Ishikawa (cell line): Measurements from ENCODE around the gene CEP104.

Experiments
- CREB1 ChIP-seq: IDR thresholded peaks from 2 replicates; pipeline ENCODE4 v1.6.1; 2012; ENCODE audit warnings: low read depth
- EGR1 ChIP-seq: IDR thresholded peaks from 2 replicates; pipeline ENCODE4 v1.6.1; 2012
- EP300 ChIP-seq: IDR thresholded peaks from 2 replicates; pipeline ENCODE4 v1.6.1; 2012; ENCODE audit warnings: borderline replicate concordance
- FOXM1 ChIP-seq: IDR thresholded peaks from 2 replicates; pipeline ENCODE4 v1.6.1; 2012; ENCODE audit warnings: low read depth, borderline replicate concordance
- RAD21 ChIP-seq: IDR thresholded peaks from 2 replicates; pipeline ENCODE4 v1.6.1; 2012; ENCODE audit warnings: low read depth
- TAF1 ChIP-seq: IDR thresholded peaks from 2 replicates; pipeline ENCODE4 v1.6.1; 2012; ENCODE audit warnings: low read depth, mild to moderate bottlenecking
- TCF12 ChIP-seq: IDR thresholded peaks from 2 replicates; pipeline ENCODE4 v1.6.1; 2012; ENCODE audit warnings: low read depth
- TEAD4 ChIP-seq: IDR thresholded peaks from 2 replicates; pipeline ENCODE4 v1.6.1; 2012
- YY1 ChIP-seq: IDR thresholded peaks from 2 replicates; pipeline ENCODE4 v1.6.1; 2012; ENCODE audit warnings: low read depth
- ZBTB7A ChIP-seq: IDR thresholded peaks from 2 replicates; pipeline ENCODE4 v1.6.1; 2012; ENCODE audit warnings: low read depth
- TF ChIP-seq, protein P1 (sequence below): IDR thresholded peaks from 2 replicates; pipeline ENCODE4 v1.6.1; 2012
- TF ChIP-seq, protein P2 (sequence below): IDR thresholded peaks from 2 replicates; pipeline ENCODE4 v1.6.1; 2012; ENCODE audit warnings: low read depth, mild to moderate bottlenecking
- TF ChIP-seq, protein P3 (sequence below): IDR thresholded peaks from 2 replicates; pipeline ENCODE4 v1.6.1; 2012

DNA sequence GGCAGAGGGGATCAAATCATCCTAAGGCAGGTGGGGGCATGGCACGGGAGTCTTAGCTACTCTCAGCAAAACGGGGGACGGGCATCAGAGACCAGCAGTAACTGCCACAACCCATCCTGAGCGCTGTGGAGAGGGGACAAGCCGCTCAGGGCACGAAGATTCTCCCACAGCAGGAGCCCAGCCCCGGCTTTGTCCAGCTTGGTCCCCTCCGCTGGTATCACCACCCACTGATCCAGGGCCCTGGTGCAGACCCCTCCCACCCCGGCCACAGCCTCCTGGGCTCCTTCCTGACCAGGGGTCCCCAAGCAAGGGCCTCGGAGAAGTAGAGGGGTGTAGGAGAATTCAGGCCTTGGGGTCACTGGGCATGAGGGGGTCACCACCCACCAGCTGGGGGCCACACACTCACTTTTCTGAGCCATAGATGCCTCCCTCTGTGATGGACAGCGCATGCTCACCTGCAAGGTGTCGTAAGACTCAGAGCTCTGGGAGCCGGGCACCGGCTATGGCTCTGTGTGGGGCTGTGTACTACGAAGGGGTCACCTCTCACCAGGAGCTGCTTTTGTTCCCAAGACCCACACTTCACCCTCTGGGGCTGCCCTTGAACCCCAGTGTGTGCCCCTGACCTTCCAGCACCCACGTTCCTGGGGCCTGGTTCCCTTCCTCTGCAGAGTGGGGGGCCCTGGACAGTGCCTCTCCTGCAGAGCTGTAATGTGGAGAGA, 86.8 kb downstream of the CEP104 start:
- TF ChIP-seq, protein P1, sequence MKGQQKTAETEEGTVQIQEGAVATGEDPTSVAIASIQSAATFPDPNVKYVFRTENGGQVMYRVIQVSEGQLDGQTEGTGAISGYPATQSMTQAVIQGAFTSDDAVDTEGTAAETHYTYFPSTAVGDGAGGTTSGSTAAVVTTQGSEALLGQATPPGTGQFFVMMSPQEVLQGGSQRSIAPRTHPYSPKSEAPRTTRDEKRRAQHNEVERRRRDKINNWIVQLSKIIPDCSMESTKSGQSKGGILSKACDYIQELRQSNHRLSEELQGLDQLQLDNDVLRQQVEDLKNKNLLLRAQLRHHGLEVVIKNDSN: no peak
- TF ChIP-seq TCF12 (no peak), EP300 (no peak), TEAD4 (no peak), TAF1 (no peak), CREB1 (no peak), RAD21 (no peak), FOXM1 (no peak), YY1 (no peak), EGR1 (no peak), ZBTB7A (no peak)
- TF ChIP-seq, protein P2, sequence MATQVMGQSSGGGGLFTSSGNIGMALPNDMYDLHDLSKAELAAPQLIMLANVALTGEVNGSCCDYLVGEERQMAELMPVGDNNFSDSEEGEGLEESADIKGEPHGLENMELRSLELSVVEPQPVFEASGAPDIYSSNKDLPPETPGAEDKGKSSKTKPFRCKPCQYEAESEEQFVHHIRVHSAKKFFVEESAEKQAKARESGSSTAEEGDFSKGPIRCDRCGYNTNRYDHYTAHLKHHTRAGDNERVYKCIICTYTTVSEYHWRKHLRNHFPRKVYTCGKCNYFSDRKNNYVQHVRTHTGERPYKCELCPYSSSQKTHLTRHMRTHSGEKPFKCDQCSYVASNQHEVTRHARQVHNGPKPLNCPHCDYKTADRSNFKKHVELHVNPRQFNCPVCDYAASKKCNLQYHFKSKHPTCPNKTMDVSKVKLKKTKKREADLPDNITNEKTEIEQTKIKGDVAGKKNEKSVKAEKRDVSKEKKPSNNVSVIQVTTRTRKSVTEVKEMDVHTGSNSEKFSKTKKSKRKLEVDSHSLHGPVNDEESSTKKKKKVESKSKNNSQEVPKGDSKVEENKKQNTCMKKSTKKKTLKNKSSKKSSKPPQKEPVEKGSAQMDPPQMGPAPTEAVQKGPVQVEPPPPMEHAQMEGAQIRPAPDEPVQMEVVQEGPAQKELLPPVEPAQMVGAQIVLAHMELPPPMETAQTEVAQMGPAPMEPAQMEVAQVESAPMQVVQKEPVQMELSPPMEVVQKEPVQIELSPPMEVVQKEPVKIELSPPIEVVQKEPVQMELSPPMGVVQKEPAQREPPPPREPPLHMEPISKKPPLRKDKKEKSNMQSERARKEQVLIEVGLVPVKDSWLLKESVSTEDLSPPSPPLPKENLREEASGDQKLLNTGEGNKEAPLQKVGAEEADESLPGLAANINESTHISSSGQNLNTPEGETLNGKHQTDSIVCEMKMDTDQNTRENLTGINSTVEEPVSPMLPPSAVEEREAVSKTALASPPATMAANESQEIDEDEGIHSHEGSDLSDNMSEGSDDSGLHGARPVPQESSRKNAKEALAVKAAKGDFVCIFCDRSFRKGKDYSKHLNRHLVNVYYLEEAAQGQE: no peak
- TF ChIP-seq, protein P3, sequence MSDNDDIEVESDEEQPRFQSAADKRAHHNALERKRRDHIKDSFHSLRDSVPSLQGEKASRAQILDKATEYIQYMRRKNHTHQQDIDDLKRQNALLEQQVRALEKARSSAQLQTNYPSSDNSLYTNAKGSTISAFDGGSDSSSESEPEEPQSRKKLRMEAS: no peak
